HCT116 (cell line): Measurements from ENCODE around the gene ERLIN1. TPM values are rescaled to one million over a fixed set of nuclear protein-coding genes. Genes with fewer than 3 reads are reported as not detected.

Experiments
- ATAC-seq: fragments of 200-7000 bp; cut with Tn5 transposase; 2 replicates; pipeline ENCODE4 v1.9.1; 2020; ENCODE audit warnings: mild to moderate bottlenecking, moderate library complexity
- BruUV-seq: library from RNA; stranded (reverse); fragments of 400-500 nt; replicated peaks from 2 replicates; lab custom pipeline; 2021; lab: Mats Ljungman, UMichigan
- CTCF ChIA-PET: fragments of 300-600 bp; sonication (Branson Sonifier 250); formaldehyde crosslinking; loops from one replicate; lab custom pipeline; 2021; ENCODE audit warnings: antibody characterized with exemption; lab: Charles Lee
- POLR2A ChIA-PET: fragments of 300-600, 350-600 bp; sonication (Branson Sonifier 250); formaldehyde crosslinking; loops from one replicate; lab custom pipeline; 2021; ENCODE audit warnings: antibody characterized with exemption; lab: Charles Lee
- RAD21 ChIA-PET, 2 experiments: fragments of 300-600 bp; sonication (Branson Sonifier 250); formaldehyde crosslinking; loops; one replicate each; lab custom pipeline; 2023; ENCODE audit warnings: low total read pairs in 2 of 2; ENCODE audit not compliant: uncharacterized antibody in 2 of 2, unreplicated experiment in 2 of 2, low non-redundant PET in 1 of 2; lab: Charles Lee
- DNase-seq: peaks from one replicate; pipeline ENCODE4 v3.0.0-alpha.2; 2010; ENCODE audit warnings: low read depth, low spot score
- H2AFZ ChIP-seq: fragments of 200-600 bp; shearing (Covaris generic), sonication (generic); 2 replicates; pipeline ENCODE4 v1.6.1; 2017; ENCODE audit warnings: low read depth, mixed run types, mixed read lengths, antibody characterized with exemption, low read length; ENCODE audit not compliant: poor library complexity, severe bottlenecking
- H3K27ac ChIP-seq: 2 replicates; pipeline ENCODE4 v1.5.1; 2012; ENCODE audit warnings: low read depth, low read length
- H3K27me3 ChIP-seq: fragments of 200-600 bp; sonication (generic); 2 replicates; pipeline ENCODE4 v1.6.1; 2016; ENCODE audit warnings: mixed run types, low read length, mixed read lengths; ENCODE audit not compliant: insufficient read depth
- H3K36me3 ChIP-seq, 2 experiments: fragments of 200-500 bp in 1 of 2; fragments of 200-600 bp in 1 of 2; sonication (Bioruptor generic) in 1 of 2; sonication (generic) in 1 of 2; 2 replicates each; pipeline versions ENCODE4 v1.5.1 to v1.6.1; 2014 to 2016; ENCODE audit warnings: low read length in 2 of 2, inconsistent platforms in 1 of 2, mixed read lengths in 1 of 2, mixed run types in 1 of 2; ENCODE audit not compliant: insufficient read depth in 2 of 2, control insufficient read depth in 1 of 2
- H3K4me1 ChIP-seq, 2 experiments: fragments of 200-600 bp in 1 of 2; sonication (generic) in 1 of 2; 2 replicates each; pipeline versions ENCODE4 v1.5.1 to v1.6.1; 2012 to 2017; ENCODE audit warnings: low read length in 2 of 2, inconsistent platforms in 1 of 2, mild to moderate bottlenecking in 1 of 2, mixed read lengths in 1 of 2, mixed run types in 1 of 2, moderate library complexity in 1 of 2; ENCODE audit not compliant: insufficient read depth in 2 of 2, control insufficient read depth in 1 of 2
- H3K4me2 ChIP-seq: fragments of 200-600 bp; sonication (generic); 2 replicates; pipeline ENCODE4 v1.6.1; 2017; ENCODE audit warnings: mixed run types, low read length, mixed read lengths
- H3K4me3 ChIP-seq, 2 experiments: fragments of 200-600 bp in 1 of 2; sonication (generic) in 1 of 2; replicated peaks in 1 of 2; 2 replicates each; pipeline ENCODE4 v1.5.1; 2011 to 2016; ENCODE audit warnings: low read length in 2 of 2, control low read depth in 1 of 2, low read depth in 1 of 2, mild to moderate bottlenecking in 1 of 2, mixed read lengths in 1 of 2, mixed run types in 1 of 2
- H3K79me2 ChIP-seq: fragments of 200-600 bp; sonication (generic); 2 replicates; pipeline ENCODE4 v1.6.1; 2017; ENCODE audit warnings: mild to moderate bottlenecking, mixed run types, low read length, moderate library complexity, mixed read lengths; ENCODE audit not compliant: insufficient read depth
- H3K9ac ChIP-seq: fragments of 200-600 bp; sonication (generic); 2 replicates; pipeline ENCODE4 v1.6.1; 2016; ENCODE audit warnings: low read length, mixed read lengths
- H3K9me2 ChIP-seq: fragments of 200-600 bp; sonication (generic), shearing (Covaris generic); 2 replicates; pipeline ENCODE4 v1.6.1; 2017; ENCODE audit warnings: mixed run types, mild to moderate bottlenecking, moderate library complexity; ENCODE audit not compliant: insufficient read depth
- H3K9me3 ChIP-seq, 2 experiments: fragments of 200-500 bp in 1 of 2; fragments of 200-600 bp in 1 of 2; sonication (Bioruptor generic) in 1 of 2; sonication (generic) in 1 of 2; 2 replicates each; pipeline ENCODE4 v1.6.1; 2014 to 2017; ENCODE audit warnings: low read length in 2 of 2, mixed read lengths in 2 of 2, inconsistent platforms in 1 of 2, low read depth in 1 of 2, mild to moderate bottlenecking in 1 of 2, mixed run types in 1 of 2, moderate library complexity in 1 of 2; ENCODE audit not compliant: control insufficient read depth in 1 of 2, insufficient read depth in 1 of 2
- H4K20me1 ChIP-seq: fragments of 200-600 bp; sonication (generic), shearing (Covaris generic); 2 replicates; pipeline ENCODE4 v1.6.1; 2017; ENCODE audit warnings: mixed run types, mild to moderate bottlenecking, moderate library complexity; ENCODE audit not compliant: insufficient read depth
- CTCF ChIP-seq, 3 experiments: fragments of 200-600 bp in 1 of 3; sonication (generic) in 1 of 3; IDR thresholded peaks in 2 of 3; conservative IDR thresholded peaks in 1 of 3; 2 replicates each; pipeline ENCODE4 v1.5.1; 2012 to 2017; ENCODE audit warnings: low read depth in 2 of 3, low read length in 2 of 3, antibody characterized with exemption in 1 of 3, borderline replicate concordance in 1 of 3, control low read depth in 1 of 3, mild to moderate bottlenecking in 1 of 3, mixed read lengths in 1 of 3, mixed run types in 1 of 3, moderate library complexity in 1 of 3; ENCODE audit not compliant: insufficient read depth in 1 of 3
- EGR1 ChIP-seq: IDR thresholded peaks from 2 replicates; pipeline ENCODE4 v1.6.1; 2012; ENCODE audit warnings: low read depth
- EZH2 ChIP-seq: fragments of 200-600 bp; sonication (generic); IDR thresholded peaks from 2 replicates; pipeline ENCODE4 v1.6.1; 2017; ENCODE audit warnings: antibody characterized with exemption, mixed run types
- FOSL1 ChIP-seq: IDR thresholded peaks from 2 replicates; pipeline ENCODE4 v1.6.1; 2012; ENCODE audit warnings: low read depth
- JUND ChIP-seq: IDR thresholded peaks from 2 replicates; pipeline ENCODE4 v1.6.1; 2012
- MAX ChIP-seq: IDR thresholded peaks from 2 replicates; pipeline ENCODE4 v1.6.1; 2012
- POLR2A ChIP-seq: IDR thresholded peaks from 2 replicates; pipeline ENCODE4 v1.7.0; 2011; ENCODE audit warnings: borderline replicate concordance; ENCODE audit not compliant: insufficient read depth, insufficient read length; ENCODE audit errors: extremely low read depth
- REST ChIP-seq: IDR thresholded peaks from 2 replicates; pipeline ENCODE4 v1.6.1; 2012; ENCODE audit warnings: low read depth
- SIN3A ChIP-seq: IDR thresholded peaks from 2 replicates; pipeline ENCODE4 v1.6.1; 2012; ENCODE audit warnings: low read depth
- SP1 ChIP-seq: IDR thresholded peaks from 2 replicates; pipeline ENCODE4 v1.6.1; 2012; ENCODE audit warnings: low read depth
- TCF7L2 ChIP-seq: IDR thresholded peaks from 2 replicates; pipeline ENCODE4 v1.7.0; 2011; ENCODE audit warnings: borderline replicate concordance, inconsistent platforms; ENCODE audit not compliant: insufficient read depth, insufficient read length; ENCODE audit errors: extremely low read depth
- YY1 ChIP-seq: IDR thresholded peaks from 2 replicates; pipeline ENCODE4 v1.6.1; 2011; ENCODE audit warnings: low read length, low read depth, moderate library complexity, mild to moderate bottlenecking; ENCODE audit not compliant: insufficient replicate concordance; ENCODE audit errors: extremely low read depth
- ZBTB33 ChIP-seq: IDR thresholded peaks from 2 replicates; pipeline ENCODE4 v1.6.1; 2011; ENCODE audit warnings: mild to moderate bottlenecking, low read length, moderate library complexity; ENCODE audit not compliant: insufficient replicate concordance; ENCODE audit errors: extremely low read depth
- intact Hi-C: fragments of 100-400 bp; cut with micrococcal nuclease; formaldehyde crosslinking; loops from 2 replicates; pipeline ENCODE4 v1.10.0; 2022
- total RNA-seq: library from RNA; stranded (reverse); gene quantifications from one replicate; pipeline ENCODE4 v1.2.1, GENCODE V29; 2021; ENCODE audit not compliant: unreplicated experiment

The ERLIN1 gene
- total RNA-seq, 1 experiment from 2014 or later, result 64.5 TPM

GRCh38 chr10:100182908-100183307 lies 2.9 kb downstream of the ERLIN1 start (continued):
- no peak for TF ChIP-seq TCF7L2
- no peak for TF ChIP-seq JUND
- no peak for TF ChIP-seq REST

GRCh38 chr10:100182281-100182680 lies 3.5 kb downstream of the ERLIN1 start:
- ChIA-PET CTCF (no interaction called here), POLR2A (no interaction called here), RAD21 (no interaction called here)
- Histone ChIP-seq H3K27ac (no peak overlapping the region), H3K4me1 (peaks cover 8 to 19% of the 10 kb centered on the region in 2 experiments; a peak in 3 of 4 replicates), H3K4me2 (no peak overlapping the region), H3K27me3 (no peaks in the 10 kb centered on the region), H3K9ac (no peak overlapping the region), H3K9me2 (no peaks in the 10 kb centered on the region), H3K9me3 (no peaks in the 10 kb centered on the region), H3K4me3 (no peak overlapping the region), H3K36me3 (peaks cover 34 to 53% of the 10 kb centered on the region in 2 experiments), H2AFZ (no peak overlapping the region), H4K20me1 (no peaks in the 10 kb centered on the region), H3K79me2 (peaks cover 88% of the 10 kb centered on the region)
- intact Hi-C loops, result loop anchor here (10.0 kb wide), 1 partner anchor 447 kb away; the partner anchor contains the start of genes COX15 and CUTC
- BruUV-seq, result no TSS peak
- ATAC-seq (no peak), DNase-seq (no peak)
- TF ChIP-seq REST (no peak), MAX (no peak), SP1 (no peak), FOSL1 (no peak), CTCF (IDR thresholded peaks at IDR 0.05 in 2 of 3, conservative IDR thresholded peaks at IDR 0.05 in 1 of 3; ENCODE audit: borderline replicate concordance in 1 of 3, insufficient read depth in 1 of 3, low read depth in 2 of 3, low read length in 2 of 3) (no peak), ZBTB33 (no peak), SIN3A (no peak), POLR2A (no peak), EGR1 (no peak), YY1 (no peak), EZH2 (no peak)
